Activated CD8-positive, alpha-beta memory T cell treated with anti-CD3 and anti-CD28 coated beads for 48 hours (primary cell): ENCODE measurements around the gene MCOLN3.
"Not testable (repeated sequence)": the region's sequence is repeated elsewhere in the genome, so short reads cannot be mapped to it uniquely, and the experiment has no call there.

Experiments used
- DNase-seq, 3 experiments: peaks; one replicate each; pipeline ENCODE4 v3.0.0-alpha.2; 2020; ENCODE audit warnings: low read depth in 2 of 3, low spot score in 2 of 3

Gene MCOLN3

DNA sequence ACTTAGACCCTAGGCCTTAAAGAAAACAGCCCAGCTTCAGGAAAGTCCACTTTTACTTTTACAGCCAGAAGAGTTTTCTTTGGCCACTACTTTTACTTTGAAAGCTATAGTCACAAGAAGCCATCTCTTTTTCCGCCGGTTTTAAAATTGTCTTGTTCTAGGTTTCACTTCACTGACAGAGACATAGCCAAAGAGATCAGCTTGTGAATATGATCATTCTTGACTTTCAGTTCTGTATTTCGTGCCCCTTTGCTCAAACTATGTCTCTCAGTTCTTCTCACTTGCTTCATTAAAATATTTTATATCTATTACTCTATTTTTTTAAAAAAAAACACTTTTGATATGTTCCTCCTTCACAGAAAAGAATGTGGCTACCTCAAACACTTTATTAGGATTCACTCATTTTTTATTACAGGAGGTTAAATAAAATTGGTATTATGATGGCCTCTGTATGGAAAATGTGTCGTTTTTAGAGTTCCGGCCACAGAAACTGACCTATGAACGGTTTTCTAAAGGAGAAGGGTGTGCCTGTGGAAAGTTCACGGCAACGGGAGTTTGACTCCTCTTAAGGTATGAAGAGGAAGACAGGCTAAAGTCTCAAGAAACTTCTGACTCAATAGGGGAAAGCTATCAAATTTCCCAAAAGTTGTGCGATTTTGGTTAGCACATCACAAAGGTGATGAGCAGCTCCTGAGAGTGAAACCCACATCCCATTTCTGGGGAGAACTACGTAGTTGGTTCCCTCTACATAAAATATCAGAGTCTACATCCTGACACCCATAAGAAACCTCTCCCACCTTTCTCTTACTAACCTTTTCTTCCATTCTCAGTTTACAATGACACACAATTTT, 52.6 kb downstream of the MCOLN3 start:
- no peak for DNase-seq

DNA sequence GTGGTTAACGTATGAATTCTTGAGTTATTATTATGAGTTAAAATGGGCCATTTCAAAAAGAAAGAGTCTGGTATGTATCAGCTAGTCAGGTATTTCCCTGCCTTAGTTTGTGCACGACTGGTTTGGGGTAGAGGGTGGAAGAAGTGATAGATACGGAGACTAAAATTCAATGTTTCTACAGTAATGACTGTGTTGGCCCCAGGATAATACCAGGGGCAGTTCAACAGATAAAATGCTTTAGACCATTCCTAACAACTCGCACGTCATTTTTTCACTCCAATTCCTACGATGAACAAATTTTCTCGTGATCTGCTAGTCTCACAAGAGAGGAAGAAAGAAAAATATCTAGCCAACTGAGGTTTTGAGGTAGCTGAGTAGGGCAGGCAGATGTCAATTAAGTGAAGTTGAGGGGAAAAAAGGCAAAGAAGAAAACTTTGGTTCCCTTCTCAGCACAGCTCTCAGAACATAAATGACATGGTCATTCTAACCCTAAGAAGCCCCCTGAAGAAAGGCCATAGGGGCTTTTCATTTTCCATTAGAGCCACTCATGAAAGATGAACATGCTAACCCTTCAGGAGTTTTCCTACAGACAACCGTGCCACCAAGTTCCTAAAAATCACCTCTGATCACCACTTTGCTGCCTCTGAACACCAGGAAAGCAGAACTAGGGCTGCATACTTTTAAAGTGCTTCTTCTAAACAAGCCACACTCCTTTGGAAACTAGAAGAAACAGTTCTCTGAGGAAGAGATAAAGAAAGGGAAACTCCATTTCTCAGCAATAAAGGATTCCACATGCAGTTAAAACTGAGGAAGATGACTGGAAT, 57.0 kb downstream of the MCOLN3 start:
- no peak for DNase-seq

DNA sequence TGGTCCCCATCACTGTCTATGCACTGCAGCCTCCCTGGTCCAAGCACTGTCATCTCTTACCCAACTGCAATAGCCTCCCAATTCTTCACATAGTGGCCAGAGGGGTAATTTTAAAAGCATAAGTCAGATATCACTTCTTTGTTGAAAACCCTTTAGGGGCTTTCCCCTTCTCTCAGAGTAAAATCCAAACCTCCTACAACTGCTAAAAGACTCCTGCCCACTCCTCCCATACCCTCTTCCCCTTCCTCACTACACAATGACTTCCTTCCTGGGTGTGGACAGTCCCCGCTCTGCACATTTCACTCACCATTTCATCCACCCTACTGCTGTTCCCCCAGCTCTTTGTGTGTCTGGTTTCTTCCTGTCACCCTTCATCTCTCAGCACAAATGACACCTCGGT, 59.7 kb downstream of the MCOLN3 start:
- no peak for DNase-seq

DNA sequence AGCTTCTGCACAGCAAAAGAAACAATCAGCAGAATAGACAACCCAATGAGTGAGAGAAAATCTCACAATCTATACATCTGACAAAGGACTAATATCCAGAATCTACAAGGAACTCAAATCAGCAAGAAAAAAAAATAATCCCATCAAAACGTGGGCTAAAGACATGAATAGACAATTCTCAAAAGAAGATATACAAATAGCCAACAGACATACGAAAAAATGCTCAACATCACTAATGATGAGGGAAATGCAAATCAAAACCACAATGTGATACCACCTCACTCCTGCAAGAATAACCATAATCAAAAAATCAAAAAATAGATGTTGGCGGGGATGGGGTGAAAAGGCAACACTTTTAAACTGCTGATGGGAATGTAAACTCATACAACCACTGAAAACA, 61.7 kb downstream of the MCOLN3 start:
- not testable (repeated sequence) for DNase-seq

DNA sequence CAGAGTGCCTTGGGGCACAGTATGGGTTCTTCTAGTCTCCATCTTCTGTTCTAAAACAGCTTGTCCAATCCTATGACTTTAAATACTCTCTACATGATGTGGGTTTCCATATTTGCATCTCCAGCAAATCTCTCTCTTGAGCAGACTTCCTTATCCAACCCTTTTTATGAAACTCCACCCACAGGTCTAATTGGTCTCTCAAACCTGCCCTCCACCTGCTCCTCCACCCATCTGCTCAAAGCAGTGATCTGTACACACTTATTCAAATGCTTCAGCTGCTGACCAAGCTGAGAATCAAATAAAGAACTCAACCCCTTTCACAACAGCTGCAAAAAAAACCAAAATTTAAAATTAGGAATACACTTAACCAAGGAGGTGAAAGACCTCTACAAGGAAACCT, 62.9 kb downstream of the MCOLN3 start:
- no peak for DNase-seq

DNA sequence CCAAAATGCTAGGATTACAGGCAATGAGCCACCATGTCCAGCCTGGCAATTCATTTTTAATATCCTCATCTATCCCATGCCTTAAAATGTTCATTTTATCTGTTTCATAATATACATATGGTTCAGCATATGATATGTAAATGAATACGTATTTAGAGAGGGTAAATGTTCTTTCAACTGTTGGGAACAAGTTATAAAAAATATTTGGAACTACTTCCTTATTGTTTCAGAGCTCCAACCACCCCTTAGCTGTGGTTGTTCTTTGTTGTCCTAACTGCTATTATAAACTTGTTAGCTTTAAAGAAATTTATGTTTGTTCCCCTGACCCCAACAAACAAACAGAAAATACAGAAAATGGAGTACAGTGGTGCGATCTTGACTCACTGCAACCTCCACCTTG, 65.9 kb downstream of the MCOLN3 start:
- no peak for DNase-seq

DNA sequence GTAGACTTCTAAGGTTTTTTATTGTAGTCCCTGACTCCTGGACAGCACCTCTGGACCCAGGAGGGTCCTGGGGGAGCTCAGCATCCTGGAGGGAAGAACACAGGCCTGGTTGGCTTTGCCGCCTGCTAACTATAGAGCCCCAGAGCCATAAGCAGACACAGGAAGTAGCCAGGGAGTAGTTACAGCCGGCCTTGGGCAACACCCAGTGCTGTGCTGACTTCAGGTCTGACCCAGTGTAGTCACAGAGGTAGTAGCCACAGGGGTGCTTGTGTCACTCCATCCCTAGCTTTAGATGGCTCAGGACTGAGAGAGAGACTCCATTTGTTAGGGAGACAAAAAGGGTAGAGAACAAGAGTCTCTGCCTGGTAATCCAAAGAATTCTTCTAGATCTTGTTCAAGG, 73.3 kb downstream of the MCOLN3 start:
- DNase-seq: no peak

DNA sequence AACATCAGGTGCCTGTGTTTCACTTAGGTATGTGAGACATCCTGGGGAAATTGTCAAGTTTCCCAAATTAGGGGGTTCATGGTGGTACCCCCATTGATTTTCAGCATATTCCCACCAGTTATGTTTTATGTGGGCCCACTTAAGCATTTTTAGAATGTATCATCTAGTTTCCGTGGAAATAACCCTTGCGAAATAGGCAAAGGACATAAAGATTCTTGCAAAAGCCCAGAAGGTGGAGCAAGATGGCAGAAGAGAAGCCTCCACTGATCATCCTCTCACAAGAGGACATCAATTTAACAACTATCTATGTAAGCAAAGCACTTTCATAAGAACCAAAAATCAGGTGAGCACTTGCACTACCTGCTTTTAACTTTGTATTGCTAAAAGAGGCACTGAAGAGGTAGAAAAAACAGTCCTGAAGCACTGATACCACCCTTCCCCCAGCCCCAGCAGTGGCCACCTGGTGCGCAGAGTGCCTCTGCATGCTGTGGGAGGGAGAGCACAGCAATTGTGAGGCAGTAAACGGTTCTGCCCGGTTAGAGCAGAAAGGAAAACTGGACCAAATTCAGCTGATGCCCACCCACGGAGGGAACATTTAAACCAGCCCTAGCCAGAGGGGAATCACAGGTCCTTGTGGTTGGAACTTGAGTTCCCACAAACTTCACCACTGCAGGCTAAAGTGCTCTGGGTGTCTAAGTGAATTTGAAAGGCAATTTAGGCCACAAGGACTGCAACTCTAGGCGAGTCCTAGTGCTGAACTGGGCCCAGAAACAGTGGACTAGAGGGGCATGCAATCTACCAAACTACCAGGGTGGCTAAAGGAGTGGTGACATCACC, 74.6 kb downstream of the MCOLN3 start:
- no peak for DNase-seq

DNA sequence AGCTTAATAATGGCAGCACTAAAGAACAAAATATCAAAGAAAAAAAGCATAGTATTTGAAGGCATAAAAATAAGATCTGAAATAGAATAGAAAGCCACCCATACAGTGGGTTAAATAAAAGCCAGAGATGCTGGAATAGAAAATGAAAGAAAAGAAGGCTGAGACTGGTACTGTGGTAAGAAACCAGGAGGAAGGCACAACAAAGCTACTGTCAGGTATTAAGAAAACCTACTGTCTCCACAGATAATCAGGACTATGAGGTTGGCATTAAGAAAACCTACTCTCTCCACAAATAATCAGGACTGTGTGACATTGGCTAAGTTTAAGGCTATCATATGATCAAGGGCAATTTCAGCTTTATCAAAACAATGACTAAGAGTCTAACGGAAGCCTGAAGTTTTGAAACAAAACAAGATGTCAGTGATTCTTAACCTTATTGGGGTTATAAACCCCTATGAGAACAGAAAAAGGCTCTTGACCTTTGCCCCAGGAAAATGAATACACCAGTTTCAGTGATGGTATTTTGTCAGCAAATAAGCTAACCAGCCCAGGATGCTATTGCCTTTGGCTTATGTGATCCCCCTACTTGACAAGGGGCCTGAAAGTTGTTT, 75.8 kb downstream of the MCOLN3 start:
- DNase-seq: no peak

DNA sequence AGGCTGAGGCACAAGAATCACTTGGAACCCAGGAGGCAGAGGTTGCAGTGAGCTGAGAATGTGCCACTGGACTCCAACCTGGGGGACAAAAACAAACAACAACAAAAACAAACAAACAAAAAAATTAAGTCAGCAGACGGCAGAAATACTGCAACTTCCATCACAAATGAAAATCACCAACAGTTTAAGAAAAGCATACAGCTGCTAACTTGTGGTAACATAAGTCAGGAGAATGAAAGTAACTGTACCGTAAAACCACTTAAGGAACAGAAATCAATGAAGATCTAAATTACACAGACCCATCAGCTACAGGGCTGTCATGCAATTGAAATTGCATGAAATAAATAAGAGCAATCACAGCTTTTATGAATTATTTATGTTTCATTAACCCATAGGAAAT, 76.3 kb downstream of the MCOLN3 start:
- DNase-seq: no peak

DNA sequence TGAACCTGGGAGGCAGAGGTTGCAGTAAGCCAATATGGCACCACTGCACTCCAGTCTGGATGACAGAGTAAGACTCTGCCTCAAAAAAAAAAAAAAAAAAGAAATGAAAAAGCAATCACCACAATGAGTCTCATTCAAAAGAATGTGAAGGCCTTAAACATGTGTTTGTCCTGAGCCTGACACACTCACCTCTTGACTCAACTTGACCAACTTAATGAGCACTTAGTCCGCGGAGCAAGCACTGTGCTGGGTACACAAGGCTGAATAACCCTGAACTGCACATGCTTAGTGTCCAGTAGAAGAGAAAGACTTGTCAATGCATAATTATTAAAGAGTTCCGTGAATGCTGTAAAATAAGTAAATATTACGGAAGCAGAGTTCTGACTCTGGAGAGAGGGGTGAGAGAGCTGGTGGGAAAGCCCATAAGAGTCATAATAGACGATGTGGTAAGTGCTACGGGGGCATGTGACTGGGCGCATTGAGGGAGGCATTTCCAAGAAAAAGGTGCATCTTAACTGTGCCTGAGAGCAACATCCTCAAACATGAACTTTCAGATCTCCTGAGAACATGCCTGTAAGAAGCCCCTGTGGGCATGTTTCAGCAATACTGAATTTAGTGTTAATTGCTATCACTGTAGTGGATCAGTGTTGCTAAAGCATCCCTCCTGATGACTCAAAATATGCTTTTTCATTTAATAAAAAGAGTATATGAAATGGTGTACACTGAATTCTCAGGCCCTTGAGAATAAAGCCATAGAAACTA, 78.6 kb downstream of the MCOLN3 start:
- DNase-seq: no peak

DNA sequence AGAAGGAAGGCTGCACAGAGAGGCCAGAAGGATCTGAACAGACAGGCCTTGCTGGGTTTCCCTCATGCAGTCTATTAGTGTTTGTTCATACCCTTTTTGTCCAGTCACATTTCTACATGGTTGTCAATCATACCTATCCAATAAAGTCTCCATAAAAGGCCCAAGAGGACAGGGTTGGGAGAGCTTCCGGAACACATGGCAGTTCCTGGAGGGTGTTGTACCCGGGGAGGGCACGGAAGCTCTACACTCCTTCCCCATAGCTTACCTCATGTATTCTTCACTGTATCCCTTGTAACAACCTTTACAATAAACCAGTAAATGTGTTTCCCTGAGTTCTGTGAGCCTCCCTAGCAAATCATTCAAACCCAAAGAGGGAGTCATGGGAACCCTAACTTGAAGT, 79.4 kb downstream of the MCOLN3 start:
- no peak for DNase-seq

DNA sequence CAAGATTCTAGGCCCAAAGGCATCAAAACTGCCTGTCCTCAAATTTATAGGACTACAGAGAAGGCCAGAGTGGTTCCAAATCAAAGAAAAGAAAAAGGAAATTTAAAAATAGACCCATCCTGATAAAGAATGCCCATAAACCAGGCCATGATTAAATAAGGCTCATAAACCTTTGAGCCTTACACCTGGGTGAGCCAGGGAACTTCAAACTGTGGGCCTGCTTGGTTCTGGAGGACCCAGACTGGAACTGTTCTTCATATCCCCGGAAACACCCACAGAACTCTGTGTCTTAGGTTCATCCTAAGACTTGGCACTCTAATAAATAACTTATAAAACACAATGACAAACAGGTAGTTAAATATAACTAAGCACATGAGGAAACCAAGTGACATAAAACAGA, 80.2 kb downstream of the MCOLN3 start:
- DNase-seq: no peak
